ENCODE data around the gene TUBGCP2.

Gene TUBGCP2

GRCh38 chr10:133287832-133288500 is 20.7 kb downstream of the TUBGCP2 start:
- peaks cover 30% of the 10 kb centered on the region for H3K36me3 ChIP-seq (ENCODE audit: control insufficient read depth, insufficient read depth, low read length)
- no peak for DNase-seq (ENCODE audit: extremely low read depth, insufficient read length)
- TF ChIP-seq, protein P1, sequence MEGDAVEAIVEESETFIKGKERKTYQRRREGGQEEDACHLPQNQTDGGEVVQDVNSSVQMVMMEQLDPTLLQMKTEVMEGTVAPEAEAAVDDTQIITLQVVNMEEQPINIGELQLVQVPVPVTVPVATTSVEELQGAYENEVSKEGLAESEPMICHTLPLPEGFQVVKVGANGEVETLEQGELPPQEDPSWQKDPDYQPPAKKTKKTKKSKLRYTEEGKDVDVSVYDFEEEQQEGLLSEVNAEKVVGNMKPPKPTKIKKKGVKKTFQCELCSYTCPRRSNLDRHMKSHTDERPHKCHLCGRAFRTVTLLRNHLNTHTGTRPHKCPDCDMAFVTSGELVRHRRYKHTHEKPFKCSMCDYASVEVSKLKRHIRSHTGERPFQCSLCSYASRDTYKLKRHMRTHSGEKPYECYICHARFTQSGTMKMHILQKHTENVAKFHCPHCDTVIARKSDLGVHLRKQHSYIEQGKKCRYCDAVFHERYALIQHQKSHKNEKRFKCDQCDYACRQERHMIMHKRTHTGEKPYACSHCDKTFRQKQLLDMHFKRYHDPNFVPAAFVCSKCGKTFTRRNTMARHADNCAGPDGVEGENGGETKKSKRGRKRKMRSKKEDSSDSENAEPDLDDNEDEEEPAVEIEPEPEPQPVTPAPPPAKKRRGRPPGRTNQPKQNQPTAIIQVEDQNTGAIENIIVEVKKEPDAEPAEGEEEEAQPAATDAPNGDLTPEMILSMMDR (IDR thresholded peaks at IDR 0.05; ENCODE audit: insufficient read depth, low read length, poor library complexity, severe bottlenecking) = no peak
- no peaks in the 10 kb centered on the region for H3K27me3 ChIP-seq (replicated peaks; ENCODE audit: control insufficient read depth, insufficient read depth, low read length)
- H3K4me3 ChIP-seq (replicated peaks; ENCODE audit: low read depth, low read length) = no peak overlapping the region

- TF ChIP-seq, protein P1 (IDR thresholded peaks at IDR 0.05; ENCODE audit: insufficient read depth, low read length, poor library complexity, severe bottlenecking) = no peak
- Histone ChIP-seq H3K27me3 (replicated peaks; ENCODE audit: control insufficient read depth, insufficient read depth, low read length) (no peaks in the 10 kb centered on the region), H3K36me3 (ENCODE audit: control insufficient read depth, insufficient read depth, low read length) (peaks cover 33% of the 10 kb centered on the region), H3K4me3 (replicated peaks; ENCODE audit: low read depth, low read length) (no peak overlapping the region)
- no peak for DNase-seq (ENCODE audit: extremely low read depth, insufficient read length)
Measured at GRCh38 chr10:133286366-133286765, 22.3 kb downstream of the TUBGCP2 start.

GRCh38 chr10:133285217-133285616 is 23.5 kb downstream of the TUBGCP2 start:
- TF ChIP-seq, protein P1 (IDR thresholded peaks at IDR 0.05; ENCODE audit: insufficient read depth, low read length, poor library complexity, severe bottlenecking) = no peak
- no peak for DNase-seq (ENCODE audit: extremely low read depth, insufficient read length)
- Histone ChIP-seq H3K27me3 (replicated peaks; ENCODE audit: control insufficient read depth, insufficient read depth, low read length) (no peaks in the 10 kb centered on the region), H3K4me3 (replicated peaks; ENCODE audit: low read depth, low read length) (no peak overlapping the region), H3K36me3 (ENCODE audit: control insufficient read depth, insufficient read depth, low read length) (peaks cover 35% of the 10 kb centered on the region)

- no peaks in the 10 kb centered on the region for H3K27me3 ChIP-seq (replicated peaks; ENCODE audit: control insufficient read depth, insufficient read depth, low read length)
- no peak overlapping the region for H3K4me3 ChIP-seq (replicated peaks; ENCODE audit: low read depth, low read length)
- TF ChIP-seq, protein P1 (IDR thresholded peaks at IDR 0.05; ENCODE audit: insufficient read depth, low read length, poor library complexity, severe bottlenecking) = no peak
- no peak for DNase-seq (ENCODE audit: extremely low read depth, insufficient read length)
- H3K36me3 ChIP-seq (ENCODE audit: control insufficient read depth, insufficient read depth, low read length) = peaks cover 33% of the 10 kb centered on the region
Measured at GRCh38 chr10:133283931-133284330, 24.7 kb downstream of the TUBGCP2 start.

GRCh38 chr10:133282846-133283390 is 25.8 kb downstream of the TUBGCP2 start:
- Histone ChIP-seq H3K36me3 (ENCODE audit: control insufficient read depth, insufficient read depth, low read length) (peaks cover 28% of the 10 kb centered on the region), H3K27me3 (replicated peaks; ENCODE audit: control insufficient read depth, insufficient read depth, low read length) (no peaks in the 10 kb centered on the region), H3K4me3 (replicated peaks; ENCODE audit: low read depth, low read length) (no peak overlapping the region)
- DNase-seq (ENCODE audit: extremely low read depth, insufficient read length) = no peak
- TF ChIP-seq, protein P1 (IDR thresholded peaks at IDR 0.05; ENCODE audit: insufficient read depth, low read length, poor library complexity, severe bottlenecking) = no peak
